ENCODE results near the gene NOTCH2NLA.
"Not testable (repeated sequence)": the region's sequence is repeated elsewhere in the genome, so short reads cannot be mapped to it uniquely, and the experiment has no call there.

NOTCH2NLA gene

GRCh38 chr1:146228710-146229477 is at the start of gene NOTCH2NLA:
TSS of gene NOTCH2NLA (minus strand) at chr1:146229021. CDS start at chr1:146189337, 39,684 bp downstream.
- not testable (repeated sequence) for DNase-seq

- DNase-seq = not testable (repeated sequence)
These were observed 49.5 kb upstream of the NOTCH2NLA start for GRCh38 chr1:146278346-146278745.

- DNase-seq = not testable (repeated sequence)
These were observed 48.3 kb upstream of the NOTCH2NLA start for GRCh38 chr1:146277087-146277486.

GRCh38 chr1:146274083-146274482 is 45.3 kb upstream of the NOTCH2NLA start:
- not testable (repeated sequence) for DNase-seq

- DNase-seq = not testable (repeated sequence)
These were observed 44.4 kb upstream of the NOTCH2NLA start for GRCh38 chr1:146273194-146273593.

GRCh38 chr1:146272734-146273133 is 43.9 kb upstream of the NOTCH2NLA start:
- not testable (repeated sequence) for DNase-seq

GRCh38 chr1:146271977-146272376 is 43.2 kb upstream of the NOTCH2NLA start:
- not testable (repeated sequence) for DNase-seq

- DNase-seq = not testable (repeated sequence)
These were observed 41.3 kb upstream of the NOTCH2NLA start for GRCh38 chr1:146270129-146270528.

GRCh38 chr1:146266179-146266748 is 37.4 kb upstream of the NOTCH2NLA start:
- DNase-seq = not testable (repeated sequence)

- DNase-seq = not testable (repeated sequence)
These were observed 35.9 kb upstream of the NOTCH2NLA start for GRCh38 chr1:146264761-146265160.

- DNase-seq = not testable (repeated sequence)
These were observed 31.3 kb upstream of the NOTCH2NLA start for GRCh38 chr1:146260006-146260730.

- DNase-seq = not testable (repeated sequence)
These were observed 29.3 kb upstream of the NOTCH2NLA start for GRCh38 chr1:146257992-146258552.

GRCh38 chr1:146254569-146255197 is 25.9 kb upstream of the NOTCH2NLA start:
- not testable (repeated sequence) for DNase-seq

- not testable (repeated sequence) for DNase-seq
These were observed 24.5 kb upstream of the NOTCH2NLA start for GRCh38 chr1:146253249-146253855.

- DNase-seq = not testable (repeated sequence)
These were observed 22.7 kb upstream of the NOTCH2NLA start for GRCh38 chr1:146251523-146251922.

- not testable (repeated sequence) for DNase-seq
These were observed 19.8 kb upstream of the NOTCH2NLA start for GRCh38 chr1:146248643-146249042.

GRCh38 chr1:146236626-146237025 is 7.8 kb upstream of the NOTCH2NLA start:
- DNase-seq = not testable (repeated sequence)

GRCh38 chr1:146236026-146236601 is 7.3 kb upstream of the NOTCH2NLA start:
- DNase-seq = not testable (repeated sequence)

- not testable (repeated sequence) for DNase-seq
These were observed 608 bp downstream of the NOTCH2NLA start for GRCh38 chr1:146228144-146228682.

GRCh38 chr1:146174531-146174930 is 54.3 kb downstream of the NOTCH2NLA start:
- DNase-seq = not testable (repeated sequence)

GRCh38 chr1:146167740-146168139 is 61.1 kb downstream of the NOTCH2NLA start:
- DNase-seq = not testable (repeated sequence)
